ENCODE results near the gene EEF1AKMT4. TPM values are rescaled to one million over a fixed set of nuclear protein-coding genes. Genes with fewer than 3 reads are reported as not detected.

Gene EEF1AKMT4
- total and polyA plus RNA-seq, 3 experiments from 2014 or later, result 5.3 to 14.5 (median 13.2) TPM

DNA sequence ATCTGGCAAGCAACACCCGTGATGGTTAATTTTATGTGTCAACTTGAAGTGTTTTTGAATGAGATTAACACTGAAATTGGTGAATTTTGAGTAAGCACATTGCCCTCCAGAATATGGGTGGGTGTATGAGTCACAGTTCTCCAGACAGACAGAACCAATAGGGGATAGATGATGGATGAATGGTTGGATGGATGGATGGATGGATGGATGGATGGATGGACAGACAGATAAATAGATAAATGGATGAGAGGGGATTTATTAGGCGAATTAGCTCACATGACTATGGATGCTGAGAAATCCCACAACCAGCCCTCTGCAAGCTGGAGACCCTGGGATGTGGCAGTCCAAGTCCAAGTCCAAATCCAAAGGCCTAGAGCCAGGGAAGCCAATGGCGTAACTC is 25.5 kb upstream of the EEF1AKMT4 start:
- Histone ChIP-seq H3K4me3 (ENCODE audit: low read length) (no peak overlapping the region), H3K36me3 (ENCODE audit: insufficient read depth, low read length) (no peaks in the 10 kb centered on the region), H3K27me3 (ENCODE audit: insufficient read depth, low read length, poor library complexity, severe bottlenecking) (peaks cover 16% of the 10 kb centered on the region), H3K27ac (ENCODE audit: low read depth, low read length) (no peak overlapping the region), H3K9me3 (ENCODE audit: low read length) (no peaks in the 10 kb centered on the region), H3K4me1 (ENCODE audit: insufficient read depth, low read length) (no peaks in the 10 kb centered on the region)
- Mint-ChIP-seq H3K4me1 (peaks cover 0 to 6% (median 5%) of the 10 kb centered on the region in 3 donors), H3K36me3 (no peaks in the 10 kb centered on the region), H3K9me3 (no peaks in the 10 kb centered on the region), H3K27me3 (peaks cover 14 to 48% of the 10 kb centered on the region in 2 donors), H3K27ac (no peak overlapping the region), H3K4me3 (no peak overlapping the region)
- CTCF ChIA-PET, result no interaction called here
- DNase-seq, result no peak
- POLR2A ChIA-PET, result no interaction called here

- peaks cover 30 to 59% of the 10 kb centered on the region in 2 donors for H3K27me3 Mint-ChIP-seq
- no peaks in the 10 kb centered on the region for H3K9me3 ChIP-seq (ENCODE audit: low read length)
- H3K9me3 Mint-ChIP-seq, result no peaks in the 10 kb centered on the region
- H3K27ac Mint-ChIP-seq, result no peak overlapping the region
- no peak overlapping the region for H3K4me3 Mint-ChIP-seq
- no peaks in the 10 kb centered on the region for H3K36me3 ChIP-seq (ENCODE audit: insufficient read depth, low read length)
- H3K27ac ChIP-seq (ENCODE audit: low read depth, low read length), result no peak overlapping the region
- peaks cover 7 to 15% (median 15%) of the 10 kb centered on the region in 3 donors for H3K4me1 Mint-ChIP-seq
- peak; percentile 38 to 69 (median 48) for DNase-seq
- ChIA-PET CTCF (interaction anchor here (0.8 to 4.4 kb wide), 31 partner anchors 11 to 287 kb away, joined by 3 to 36 read pairs (median 4); partner anchors contain the start of genes ABCC5, ABCF3, AP2M1 and CAMK2N2), POLR2A (interaction anchor here (0.6 kb wide), 2 partner anchors 42 to 411 kb away, joined by 3 to 4 read pairs; partner anchors contain the start of gene ABCF3)
- no peak overlapping the region for H3K4me3 ChIP-seq (ENCODE audit: low read length)
- H3K4me1 ChIP-seq (ENCODE audit: insufficient read depth, low read length), result no peaks in the 10 kb centered on the region
- no peaks in the 10 kb centered on the region for H3K36me3 Mint-ChIP-seq
- peaks cover 37% of the 10 kb centered on the region for H3K27me3 ChIP-seq (ENCODE audit: insufficient read depth, low read length, poor library complexity, severe bottlenecking)
Measured at GRCh38 chr3:184227481-184227935, 22.0 kb upstream of the EEF1AKMT4 start.

GRCh38 chr3:184228376-184229137 is 20.9 kb upstream of the EEF1AKMT4 start:
- Histone ChIP-seq H3K4me1 (ENCODE audit: insufficient read depth, low read length) (no peaks in the 10 kb centered on the region), H3K4me3 (ENCODE audit: low read length) (no peak overlapping the region), H3K36me3 (ENCODE audit: insufficient read depth, low read length) (no peaks in the 10 kb centered on the region), H3K27me3 (ENCODE audit: insufficient read depth, low read length, poor library complexity, severe bottlenecking) (peaks cover 42% of the 10 kb centered on the region), H3K9me3 (ENCODE audit: low read length) (no peaks in the 10 kb centered on the region), H3K27ac (ENCODE audit: low read depth, low read length) (no peak overlapping the region)
- peak overlapping the region in 1 of 8 donors; percentile 17 for H3K27ac Mint-ChIP-seq
- H3K9me3 Mint-ChIP-seq, result no peaks in the 10 kb centered on the region
- H3K27me3 Mint-ChIP-seq, result peaks cover 34 to 64% of the 10 kb centered on the region in 2 donors
- H3K4me1 Mint-ChIP-seq, result peaks cover 7 to 15% (median 15%) of the 10 kb centered on the region in 3 donors
- ChIA-PET POLR2A (no interaction called here), CTCF (interaction anchor here (0.9 to 4.4 kb wide), 19 partner anchors 10 to 333 kb away, joined by 3 to 36 read pairs (median 8); partner anchors contain the start of genes ABCC5, AP2M1, CAMK2N2 and CLCN2)
- no peak for DNase-seq
- peak overlapping the region in 6 of 7 donors; percentile 41 to 89 (median 76) for H3K4me3 Mint-ChIP-seq
- no peaks in the 10 kb centered on the region for H3K36me3 Mint-ChIP-seq

DNA sequence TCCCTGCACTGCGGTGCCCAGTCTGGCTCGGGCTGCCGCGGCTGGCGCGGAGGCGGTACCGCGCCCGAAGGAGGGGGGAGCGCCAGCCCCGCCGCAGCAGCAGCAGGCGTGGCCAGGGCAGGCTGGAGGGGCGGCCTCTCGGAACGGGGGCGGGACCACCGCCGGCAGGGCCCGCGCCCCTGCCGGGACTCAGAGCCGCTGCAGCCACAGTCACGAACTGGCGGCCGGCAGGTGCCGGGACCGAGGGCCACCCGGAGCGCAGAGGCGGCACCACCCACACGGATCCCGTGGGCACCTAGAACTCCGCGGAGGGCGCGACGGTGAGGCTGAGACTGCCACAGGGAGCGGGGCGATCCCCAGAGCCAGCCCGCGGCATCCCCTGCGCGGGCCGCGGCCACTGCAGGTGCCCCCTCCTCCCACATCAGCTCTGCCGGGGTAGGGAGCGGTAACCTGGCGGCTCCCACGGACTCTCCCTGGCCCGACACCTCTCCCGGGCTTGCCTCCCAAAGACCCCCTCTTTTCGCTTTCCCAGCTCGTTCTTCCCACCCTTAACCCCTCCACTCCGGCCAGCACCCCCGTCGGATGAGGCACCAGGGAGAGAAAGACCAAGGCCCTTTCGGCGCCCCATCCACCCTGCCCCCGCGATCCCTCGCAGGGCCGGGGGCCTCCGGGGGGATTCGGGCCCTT is 19.9 kb upstream of the EEF1AKMT4 start, which contains the start of gene VWA5B2:
TSS of gene VWA5B2 (plus strand) at position 192 of the 687 bp plus-strand sequence. CDS start 944 bp downstream, outside the sequence.
- Mint-ChIP-seq H3K9me3 (no peaks in the 10 kb centered on the region), H3K36me3 (no peaks in the 10 kb centered on the region), H3K4me3 (peak within 1 kb of the TSS; percentile 30 to 89 (median 75)), H3K4me1 (peaks cover 7 to 15% (median 15%) of the 10 kb centered on the region in 3 donors), H3K27ac (peak within 1 kb of the TSS in 2 of 8 donors; percentile 42 to 50), H3K27me3 (peaks cover 36 to 61% of the 10 kb centered on the region in 2 donors)
- Histone ChIP-seq H3K4me3 (ENCODE audit: low read length) (peak within 1 kb of the TSS; percentile 62), H3K27me3 (ENCODE audit: insufficient read depth, low read length, poor library complexity, severe bottlenecking) (peaks cover 42% of the 10 kb centered on the region), H3K4me1 (ENCODE audit: insufficient read depth, low read length) (no peaks in the 10 kb centered on the region), H3K27ac (ENCODE audit: low read depth, low read length) (no peak within 1 kb of the TSS), H3K36me3 (ENCODE audit: insufficient read depth, low read length) (no peaks in the 10 kb centered on the region), H3K9me3 (ENCODE audit: low read length) (no peaks in the 10 kb centered on the region)
- DNase-seq, result peak; percentile 73 to 83 (median 75)
- POLR2A ChIA-PET, result interaction anchor here (0.9 kb wide), 1 partner anchor 94 kb away, joined by 4 read pairs; the partner anchor contains the start of gene EIF2B5
- CTCF ChIA-PET, result interaction anchor here (0.6 to 3.9 kb wide), 5 partner anchors 14 to 334 kb away, joined by 3 to 21 read pairs (median 3); no protein-coding TSS in a partner anchor

GRCh38 chr3:184230081-184230602 is 19.3 kb upstream of the EEF1AKMT4 start:
- no peaks in the 10 kb centered on the region for H3K9me3 Mint-ChIP-seq

DNA sequence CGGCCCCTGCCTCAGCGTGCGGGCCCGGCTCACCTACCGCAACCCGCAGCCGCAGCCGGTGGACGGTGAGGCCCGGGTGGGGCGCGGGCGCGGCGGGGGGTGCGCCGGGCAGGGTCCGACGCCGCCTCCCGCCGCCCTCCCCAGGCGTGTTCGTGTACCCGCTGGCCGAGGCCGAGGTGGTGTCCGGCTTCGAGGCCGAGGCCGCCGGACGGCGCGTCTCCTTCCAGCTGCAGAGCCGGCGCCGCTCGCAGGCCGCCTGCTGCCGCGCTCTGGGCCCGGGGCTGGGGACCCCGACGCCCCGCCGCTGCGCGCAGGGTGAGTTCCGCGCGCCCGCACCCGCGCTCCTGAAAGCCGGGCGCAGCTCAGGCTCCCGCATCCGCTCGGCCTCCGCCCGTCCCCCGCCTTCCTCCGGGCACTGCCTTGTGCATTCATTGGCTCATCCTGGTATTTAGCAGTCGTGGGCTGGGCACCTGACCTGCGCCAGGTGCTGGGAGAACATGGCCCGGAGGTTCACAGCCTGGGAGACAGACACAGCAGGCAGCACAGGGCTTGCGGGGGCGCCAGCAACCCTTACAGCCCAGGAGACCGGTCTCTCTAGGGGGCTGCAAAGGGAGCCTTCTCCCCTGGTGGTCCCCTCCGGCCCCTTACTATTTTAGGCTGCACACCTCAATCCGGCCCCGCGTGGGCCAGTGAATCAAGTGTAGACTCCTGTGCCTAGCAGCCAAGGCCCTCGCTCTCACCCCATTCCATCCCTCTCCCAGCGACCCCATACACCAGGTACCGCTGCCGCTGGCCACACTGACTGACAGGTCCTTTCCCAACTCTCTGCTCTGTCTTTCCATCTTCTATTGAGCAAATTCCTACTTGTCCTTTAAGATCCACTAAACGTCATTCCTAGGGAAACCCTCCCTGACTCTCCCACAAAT is 18.6 kb upstream of the EEF1AKMT4 start:
- Histone ChIP-seq H3K27ac (ENCODE audit: low read depth, low read length) (no peak overlapping the region), H3K27me3 (ENCODE audit: insufficient read depth, low read length, poor library complexity, severe bottlenecking) (peaks cover 42% of the 10 kb centered on the region), H3K9me3 (ENCODE audit: low read length) (no peaks in the 10 kb centered on the region), H3K36me3 (ENCODE audit: insufficient read depth, low read length) (no peaks in the 10 kb centered on the region), H3K4me3 (ENCODE audit: low read length) (no peak overlapping the region), H3K4me1 (ENCODE audit: insufficient read depth, low read length) (no peaks in the 10 kb centered on the region)
- Mint-ChIP-seq H3K27ac (peak overlapping the region in 4 of 8 donors; percentile 20 to 56 (median 34)), H3K36me3 (no peaks in the 10 kb centered on the region), H3K9me3 (no peaks in the 10 kb centered on the region), H3K27me3 (peaks cover 34 to 58% of the 10 kb centered on the region in 2 donors), H3K4me3 (peak overlapping the region; percentile 45 to 93 (median 86)), H3K4me1 (peaks cover 7 to 15% (median 15%) of the 10 kb centered on the region in 3 donors)
- CTCF ChIA-PET, result interaction anchor here (1.2 kb wide), 1 partner anchor 16 kb away, joined by 3 read pairs; no protein-coding TSS in a partner anchor
- POLR2A ChIA-PET, result interaction anchor here (0.9 kb wide), 1 partner anchor 96 kb away, joined by 4 read pairs; the partner anchor contains the start of gene EIF2B5
- DNase-seq, result no peak

More at GRCh38 chr3:184230081-184230602, 19.3 kb upstream of the EEF1AKMT4 start:
- H3K4me3 Mint-ChIP-seq, result peak overlapping the region in 3 of 7 donors; percentile 74 to 89 (median 75)
- no peaks in the 10 kb centered on the region for H3K4me1 ChIP-seq (ENCODE audit: insufficient read depth, low read length)
- no peaks in the 10 kb centered on the region for H3K36me3 Mint-ChIP-seq
- H3K27me3 Mint-ChIP-seq, result peaks cover 34 to 58% of the 10 kb centered on the region in 2 donors
- no peaks in the 10 kb centered on the region for H3K9me3 ChIP-seq (ENCODE audit: low read length)
- no peaks in the 10 kb centered on the region for H3K36me3 ChIP-seq (ENCODE audit: insufficient read depth, low read length)
- no peak overlapping the region for H3K27ac ChIP-seq (ENCODE audit: low read depth, low read length)
- no peak overlapping the region for H3K27ac Mint-ChIP-seq
- POLR2A ChIA-PET, result interaction anchor here (0.9 kb wide), 1 partner anchor 95 kb away, joined by 4 read pairs; the partner anchor contains the start of gene EIF2B5
- CTCF ChIA-PET, result interaction anchor here (0.6 to 1.2 kb wide), 2 partner anchors 17 to 20 kb away, joined by 3 read pairs; no protein-coding TSS in a partner anchor
- DNase-seq, result no peak
- peaks cover 7 to 15% (median 15%) of the 10 kb centered on the region in 3 donors for H3K4me1 Mint-ChIP-seq
- peak overlapping the region; percentile 62 for H3K4me3 ChIP-seq (ENCODE audit: low read length)
- peaks cover 42% of the 10 kb centered on the region for H3K27me3 ChIP-seq (ENCODE audit: insufficient read depth, low read length, poor library complexity, severe bottlenecking)

GRCh38 chr3:184231671-184232070 is 17.8 kb upstream of the EEF1AKMT4 start:
- DNase-seq, result no peak
- Mint-ChIP-seq H3K9me3 (no peaks in the 10 kb centered on the region), H3K4me1 (peaks cover 7 to 15% (median 15%) of the 10 kb centered on the region in 3 donors), H3K36me3 (no peaks in the 10 kb centered on the region), H3K27me3 (peaks cover 34 to 50% of the 10 kb centered on the region in 2 donors), H3K4me3 (peak overlapping the region in 6 of 7 donors; percentile 18 to 92 (median 84)), H3K27ac (peak overlapping the region in 4 of 8 donors; percentile 20 to 56 (median 34))
- H3K9me3 ChIP-seq (ENCODE audit: low read length), result no peaks in the 10 kb centered on the region
- H3K27me3 ChIP-seq (ENCODE audit: insufficient read depth, low read length, poor library complexity, severe bottlenecking), result peaks cover 42% of the 10 kb centered on the region
- CTCF ChIA-PET, result no interaction called here
- POLR2A ChIA-PET, result no interaction called here
- no peak overlapping the region for H3K27ac ChIP-seq (ENCODE audit: low read depth, low read length)
- H3K36me3 ChIP-seq (ENCODE audit: insufficient read depth, low read length), result no peaks in the 10 kb centered on the region
- H3K4me1 ChIP-seq (ENCODE audit: insufficient read depth, low read length), result no peaks in the 10 kb centered on the region
- H3K4me3 ChIP-seq (ENCODE audit: low read length), result no peak overlapping the region

Measured in CD8-positive, alpha-beta memory T cell (primary cell).